GM10248 (cell line): ENCODE data around the gene SLC7A8.
A peak's percentile ranks its signal among the peaks of the same experiment; 100 is the strongest.

Experiments used
- CTCF ChIA-PET: fragments of 300-600 bp; sonication (Branson Sonifier 250); formaldehyde crosslinking; extraction: SDS; loops from one replicate; lab custom pipeline; 2021; ENCODE audit warnings: antibody characterized with exemption; lab: Yijun Ruan, JAX
- POLR2A ChIA-PET: fragments of 350-650 bp; sonication (Branson Sonifier 250); formaldehyde crosslinking; extraction: SDS; loops from one replicate; lab custom pipeline; 2020; ENCODE audit warnings: antibody characterized with exemption; lab: Yijun Ruan, JAX
- DNase-seq: peaks from one replicate; pipeline ENCODE4 v3.0.0; 2012; ENCODE audit errors: extremely low spot score
- CTCF ChIP-seq: IDR thresholded peaks from 2 replicates; pipeline ENCODE4 v1.5.1; 2012; ENCODE audit warnings: mild to moderate bottlenecking, low read depth; ENCODE audit errors: extremely low read depth, missing control alignments, control extremely low read depth

Gene SLC7A8

GRCh38 chr14:23195552-23196101 lies 12.2 kb upstream of the SLC7A8 start:
- ChIA-PET POLR2A (no interaction called here), CTCF (interaction anchor here (1.1 kb wide), 1 partner anchor 9 kb away, joined by 4 read pairs; no protein-coding TSS in a partner anchor)
- no peak for TF ChIP-seq CTCF
- DNase-seq, result no peak

GRCh38 chr14:23193432-23193831 lies 10.0 kb upstream of the SLC7A8 start:
- ChIA-PET POLR2A (no interaction called here), CTCF (no interaction called here)
- no peak for DNase-seq
- TF ChIP-seq CTCF, result no peak

DNA sequence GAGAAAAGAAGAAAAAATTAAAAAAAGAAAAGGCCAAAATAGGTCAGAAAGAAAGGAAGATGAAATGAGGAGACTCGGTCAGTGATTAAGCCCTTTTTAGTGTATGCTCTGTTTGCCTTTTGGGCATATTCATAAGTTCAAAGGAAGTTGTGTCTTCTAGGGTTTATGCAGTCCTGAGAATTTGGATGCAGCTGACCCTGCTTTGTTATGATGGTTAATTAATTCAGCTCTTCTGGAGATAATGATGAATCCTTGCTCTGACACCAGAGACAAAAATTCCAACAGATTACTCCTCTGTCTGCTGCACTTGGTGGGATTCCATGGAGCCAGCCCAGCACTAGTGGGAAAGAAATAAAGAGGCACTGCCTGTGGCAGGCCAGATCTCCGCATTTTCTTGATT lies 4.5 kb upstream of the SLC7A8 start:
- POLR2A ChIA-PET, result interaction anchor here (0.6 kb wide), 1 partner anchor 203 kb away, joined by 3 read pairs; no protein-coding TSS in a partner anchor
- CTCF ChIA-PET, result interaction anchor here (0.8 to 12.7 kb wide), 12 partner anchors 7 to 201 kb away, joined by 3 to 164 read pairs (median 6); partner anchors contain the start of gene CEBPE
- TF ChIP-seq CTCF, result no peak
- peak; percentile 5 for DNase-seq

DNA sequence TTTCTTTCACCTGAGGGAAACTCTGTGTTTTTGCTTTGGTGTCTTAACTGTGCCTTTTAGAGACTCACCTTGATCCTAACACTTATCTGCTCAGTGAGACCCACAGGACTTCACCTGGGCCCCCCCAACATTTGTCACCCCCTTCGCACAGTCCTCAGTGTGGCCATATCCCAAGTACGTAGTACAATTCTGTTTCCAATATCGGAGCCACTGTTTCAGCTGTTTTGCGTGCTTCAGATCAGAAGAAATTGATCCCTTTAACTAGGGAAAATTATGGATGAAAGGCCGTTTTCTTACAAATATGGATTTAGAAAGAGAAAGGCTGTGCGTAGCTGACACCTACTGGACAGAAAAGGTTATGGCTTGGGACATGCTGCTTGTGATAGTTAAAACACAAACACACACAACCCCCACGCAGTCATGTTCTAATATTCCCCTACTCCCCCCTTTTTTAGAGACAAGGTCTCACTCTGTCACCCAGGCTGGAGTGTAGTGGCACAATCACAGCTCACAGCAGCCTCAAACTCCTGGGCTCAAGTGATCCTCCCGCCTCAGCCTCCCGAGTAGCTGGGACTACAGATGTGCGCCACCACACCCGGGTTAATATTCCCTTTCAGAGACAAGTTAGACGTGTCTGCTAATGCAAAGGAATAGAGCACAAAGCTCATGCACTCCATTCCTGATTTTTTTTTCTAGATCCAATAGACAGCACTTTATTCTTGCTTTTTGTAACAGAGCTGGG lies 3.6 kb upstream of the SLC7A8 start:
- CTCF ChIA-PET, result interaction anchor here (0.8 to 12.7 kb wide), 17 partner anchors 8 to 201 kb away, joined by 3 to 164 read pairs (median 5); partner anchors contain the start of gene CEBPE
- POLR2A ChIA-PET, result no interaction called here
- DNase-seq, result peak; percentile 65
- TF ChIP-seq CTCF, result peak; percentile 54

DNA sequence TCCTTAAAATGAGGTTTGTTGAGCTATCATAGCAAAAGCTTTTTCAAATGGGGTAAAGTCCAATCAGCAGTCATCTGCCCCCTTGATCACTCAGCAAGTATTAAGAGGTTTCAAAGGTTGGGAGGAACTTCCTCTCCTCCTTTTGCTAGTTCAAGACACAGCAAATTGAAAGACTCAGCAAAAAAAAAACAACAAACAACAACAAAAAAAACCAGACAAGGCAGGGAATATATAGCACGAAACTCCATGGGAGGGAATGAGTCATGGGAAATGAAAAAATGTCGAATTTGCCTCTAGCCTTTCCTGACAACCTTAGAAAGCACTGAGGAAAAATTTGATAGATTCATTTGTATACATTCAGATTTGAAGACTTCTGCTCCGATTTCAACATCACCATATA lies 1.6 kb upstream of the SLC7A8 start:
- no peak for DNase-seq
- ChIA-PET POLR2A (no interaction called here), CTCF (interaction anchor here (1.1 to 12.7 kb wide), 5 partner anchors 8 to 198 kb away, joined by 3 to 164 read pairs (median 4); partner anchors contain the start of gene CEBPE)
- no peak for TF ChIP-seq CTCF

- ChIA-PET POLR2A (no interaction called here), CTCF (interaction anchor here (12.7 kb wide), 1 partner anchor 62 kb away, joined by 164 read pairs; the partner anchor contains the start of gene CEBPE)
- no peak for DNase-seq
- TF ChIP-seq CTCF, result no peak
Observed at GRCh38 chr14:23183158-23183470, 346 bp downstream of the SLC7A8 start.
